GM12878 (cell line): ENCODE results near the gene NR2C2AP. TPM values are rescaled to one million over a fixed set of nuclear protein-coding genes. Genes with fewer than 3 reads are reported as not detected.

Source experiments
- ATAC-seq: fragments of 200-7000 bp; cut with Tn5 transposase; 3 replicates; pipeline ENCODE4 v1.9.1; 2020; ENCODE audit warnings: mild to moderate bottlenecking, moderate library complexity
- BruUV-seq: library from RNA; stranded (reverse); fragments of 400-500 nt; replicated peaks from 2 replicates; lab custom pipeline; 2021; lab: Mats Ljungman, UMichigan
- CTCF ChIA-PET: fragments of 300-600 bp; sonication (Branson Sonifier 250); formaldehyde crosslinking; extraction: SDS; loops from one replicate; lab custom pipeline; 2021; ENCODE audit warnings: inconsistent platforms; lab: Yijun Ruan, JAX
- POLR2A ChIA-PET: fragments of 350-600 bp; formaldehyde crosslinking; extraction: SDS; loops from one replicate; lab custom pipeline; 2021; ENCODE audit warnings: inconsistent platforms; lab: Charles Lee
- RAD21 ChIA-PET: fragments of 300-600 bp; sonication (Branson Sonifier 250); formaldehyde crosslinking; loops from one replicate; lab custom pipeline; 2023; ENCODE audit warnings: antibody characterized with exemption; ENCODE audit not compliant: unreplicated experiment; lab: Charles Lee
- SMC1A ChIA-PET: fragments of 300-600 bp; sonication (Branson Sonifier 250); formaldehyde crosslinking; loops from one replicate; lab custom pipeline; 2023; ENCODE audit not compliant: unreplicated experiment, uncharacterized antibody; lab: Charles Lee
- DNase-seq: peaks from one replicate; pipeline ENCODE4 v3.0.0-alpha.2; 2011; ENCODE audit warnings: low read depth, low spot score
- FAIRE-seq: peaks from 3 replicates; lab custom pipeline; 2011; peaks lifted over from hg19 to GRCh38; lab: Jason Lieb, UNC
- H2AFZ ChIP-seq: 2 replicates; pipeline ENCODE4 v1.6.0; 2011; ENCODE audit warnings: low read depth, low read length, control low read depth; ENCODE audit not compliant: control insufficient read depth
- H3K27ac ChIP-seq: 2 replicates; pipeline ENCODE4 v1.5.1; 2011; ENCODE audit warnings: control low read depth; ENCODE audit not compliant: control insufficient read depth, insufficient read depth
- H3K27me3 ChIP-seq, 2 experiments: replicated peaks in 1 of 2; 2 replicates each; pipeline versions ENCODE4 v1.6.0 to v1.6.1; 2011; ENCODE audit warnings: low read length in 1 of 2; ENCODE audit not compliant: control insufficient read depth in 2 of 2, insufficient read depth in 2 of 2
- H3K36me3 ChIP-seq, 2 experiments: 2 replicates each; pipeline ENCODE4 v1.5.1; 2011; ENCODE audit warnings: low read length in 1 of 2; ENCODE audit not compliant: control insufficient read depth in 2 of 2, insufficient read depth in 2 of 2
- H3K4me1 ChIP-seq: 2 replicates; pipeline ENCODE4 v1.6.1; 2011; ENCODE audit warnings: mild to moderate bottlenecking, low read length, moderate library complexity, mixed read lengths; ENCODE audit not compliant: control insufficient read depth, insufficient read depth
- H3K4me2 ChIP-seq: 2 replicates; pipeline ENCODE4 v1.6.0; 2011; ENCODE audit warnings: control low read depth; ENCODE audit not compliant: control insufficient read depth, insufficient read depth
- H3K4me3 ChIP-seq: fragments of 200-600 bp; sonication (generic); 2 replicates; pipeline ENCODE4 v1.5.1; 2016
- H3K79me2 ChIP-seq: 2 replicates; pipeline ENCODE4 v1.6.0; 2011; ENCODE audit warnings: low read length; ENCODE audit not compliant: control insufficient read depth, insufficient read depth
- H3K9ac ChIP-seq: 2 replicates; pipeline ENCODE4 v1.8.0; 2011; ENCODE audit warnings: low read length, control low read depth, mixed read lengths; ENCODE audit not compliant: control insufficient read depth, insufficient read depth
- H3K9me3 ChIP-seq: replicated peaks from 3 replicates; pipeline ENCODE4 v1.5.1; 2011; ENCODE audit warnings: mild to moderate bottlenecking, low read length; ENCODE audit not compliant: control insufficient read depth, insufficient read depth
- H4K20me1 ChIP-seq: 2 replicates; pipeline ENCODE4 v1.6.0; 2011; ENCODE audit not compliant: control insufficient read depth, insufficient read depth
- ASH2L ChIP-seq: fragments of 300-600, 200-600 bp; sonication (generic); IDR thresholded peaks from 2 replicates; pipeline ENCODE4 v1.6.1; 2017; ENCODE audit warnings: low read depth, mild to moderate bottlenecking, borderline replicate concordance
- CHD4 ChIP-seq: fragments of 200-600 bp; sonication (generic); IDR thresholded peaks from 2 replicates; pipeline ENCODE4 v1.6.1; 2016; ENCODE audit warnings: mild to moderate bottlenecking
- CREB1 ChIP-seq: IDR thresholded peaks from 2 replicates; pipeline ENCODE4 v1.6.1; 2012; ENCODE audit warnings: low read depth, mild to moderate bottlenecking, inconsistent platforms
- FOXK2 ChIP-seq: fragments of 450-650 bp; IDR thresholded peaks from 2 replicates; pipeline ENCODE4 v1.6.1; 2017; ENCODE audit warnings: mild to moderate bottlenecking, moderate library complexity
- IRF4 ChIP-seq: IDR thresholded peaks from 2 replicates; pipeline ENCODE4 v1.6.1; 2011; ENCODE audit warnings: low read depth, low read length
- PAX5 ChIP-seq: IDR thresholded peaks from 2 replicates; pipeline ENCODE4 v1.6.1; 2011; ENCODE audit warnings: low read depth, low read length, borderline replicate concordance
- RAD51 ChIP-seq: fragments of 450-650 bp; IDR thresholded peaks from 2 replicates; pipeline ENCODE4 v1.6.1; 2016; ENCODE audit warnings: moderate library complexity, mild to moderate bottlenecking, inconsistent platforms
- SPI1 ChIP-seq: IDR thresholded peaks from 2 replicates; pipeline ENCODE4 v1.6.1; 2011; ENCODE audit warnings: low read depth, mild to moderate bottlenecking, low read length, moderate library complexity, borderline replicate concordance; ENCODE audit not compliant: insufficient read depth
- SREBF1 ChIP-seq: IDR thresholded peaks from 2 replicates; pipeline ENCODE4 v1.6.1; 2012; ENCODE audit warnings: mild to moderate bottlenecking, low read length
- YBX1 ChIP-seq: fragments of 450-650 bp; IDR thresholded peaks from 2 replicates; pipeline ENCODE4 v1.6.1; 2016; ENCODE audit warnings: antibody characterized with exemption
- ZNF24 ChIP-seq: fragments of 450-650 bp; IDR thresholded peaks from 2 replicates; pipeline ENCODE4 v1.6.1; 2017; ENCODE audit warnings: antibody characterized with exemption, mild to moderate bottlenecking
- WGBS: methylation state at CpG from one replicate; pipeline ENCODE4 v1.1.6; 2016; ENCODE audit warnings: low lambda C conversion rate; ENCODE audit not compliant: insufficient replicate concordance, insufficient coverage; ENCODE audit errors: missing lambda C conversion rate; 5-methylcytosine and 5-hydroxymethylcytosine counted together
- in situ Hi-C: fragments of 300-500 bp; cut with MboI; formaldehyde crosslinking; loops from 9 replicates; pipeline ENCODE4 v1.14.3; 2018; ENCODE audit warnings: mixed read lengths
- intact Hi-C: fragments of 100-400 bp; cut with micrococcal nuclease; formaldehyde crosslinking; loops from one replicate; pipeline ENCODE4 v1.14.2; 2022; ENCODE audit not compliant: unreplicated experiment
- polyA plus RNA-seq, 11 experiments: library from polyadenylated mRNA; depleted of rRNA in 4 of 11; unstranded in 6 of 11; stranded (reverse) in 5 of 11; fragments of >200 nt; fragmentation: Nextera tagmentation in 4 of 11; fragmentation: Illumina TruSeq in 1 of 11; extraction: Ambion mirVana in 4 of 11; extraction: Trizol in 1 of 11; gene quantifications; 1 replicate in 1 of 11; 2 replicates in 10 of 11; pipeline versions ENCODE4 v1.2.1 to v1.2.3, GENCODE V29; 2011 to 2016; ENCODE audit warnings: inconsistent platforms in 2 of 11, missing spikeins in 2 of 11, low read depth in 1 of 11
- total RNA-seq, 4 experiments: library from RNA; depleted of rRNA in 3 of 4; stranded (reverse); fragments of >200 nt in 3 of 4; fragmentation: Illumina TruSeq in 1 of 4; extraction: Trizol in 1 of 4; gene quantifications; 2 replicates each; pipeline versions ENCODE4 v1.2.1 to v1.2.3, GENCODE V29; 2013 to 2021
- TF ChIP-seq, protein P1 (sequence below): fragments of 450-650 bp; IDR thresholded peaks from 2 replicates; pipeline ENCODE4 v1.6.1; 2016; ENCODE audit warnings: mild to moderate bottlenecking
- TF ChIP-seq, protein P2 (sequence below): IDR thresholded peaks from 2 replicates; pipeline ENCODE4 v1.6.1; 2012; ENCODE audit warnings: low read length, inconsistent platforms
- TF ChIP-seq, protein P3 (sequence below): IDR thresholded peaks from 2 replicates; pipeline ENCODE4 v1.6.1; 2012; ENCODE audit warnings: low read depth, low read length, improper control_type of control experiment
- TF ChIP-seq, protein P4 (sequence below): fragments of 450-650 bp; IDR thresholded peaks from 2 replicates; pipeline ENCODE4 v1.6.1; 2016; ENCODE audit warnings: mild to moderate bottlenecking, moderate library complexity, borderline replicate concordance

Gene NR2C2AP
- total and polyA plus RNA-seq, 10 of the 15 experiments (the other 5 are each of a cell fraction or from before 2014, with no cell fraction given): 21.5 to 44.8 (median 28.1) TPM

DNA sequence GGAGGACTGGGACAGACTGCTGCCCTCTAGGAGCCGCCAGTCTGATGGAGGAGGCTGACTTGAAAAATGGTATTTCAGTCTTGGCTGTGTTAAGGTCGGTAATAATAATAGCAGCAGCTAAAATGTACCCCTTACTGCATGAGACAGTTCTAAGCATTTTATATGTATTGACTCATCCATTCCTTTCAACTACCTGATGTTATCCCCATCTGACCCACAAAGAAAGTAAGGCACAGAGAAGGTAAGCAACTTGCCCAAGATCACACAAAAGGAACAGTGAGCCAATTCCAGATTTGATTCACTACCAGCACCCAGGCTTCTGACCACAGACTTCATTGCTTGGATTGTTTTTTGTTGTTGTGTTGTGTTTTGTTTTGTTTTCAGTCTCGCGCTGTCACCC lies 12.6 kb upstream of the NR2C2AP start:
- Histone ChIP-seq H2AFZ (no peak overlapping the region), H3K36me3 (no peaks in the 10 kb centered on the region), H3K4me3 (no peak overlapping the region), H3K27ac (no peak overlapping the region), H3K9ac (no peak overlapping the region), H4K20me1 (no peaks in the 10 kb centered on the region), H3K4me1 (peaks cover 10% of the 10 kb centered on the region; the same call in 1 of the 2 replicates), H3K79me2 (no peaks in the 10 kb centered on the region), H3K4me2 (no peak overlapping the region), H3K27me3 (peaks cover 0 to 2% of the 10 kb centered on the region in 2 experiments; a peak in 1 of 4 replicates), H3K9me3 (0 out of 3 replicates have a peak, but pooled peaks cover 2% of the 10 kb centered on the region)
- no TSS peak for BruUV-seq
- CTCF ChIA-PET: no interaction called here
- RAD21 ChIA-PET: interaction anchor here (1.6 kb wide), 1 partner anchor 13 kb away, joined by 4 read pairs; the partner anchor contains the start of gene NR2C2AP
- DNase-seq (no peak), FAIRE-seq (no peak), ATAC-seq (no peak)
- 55% methylated on average over 4 of the region's 4 CpGs for WGBS
- intact Hi-C loops: no loop called here
- POLR2A ChIA-PET: no interaction called here
- in situ Hi-C loops: no loop called here
- SMC1A ChIA-PET: no interaction called here
- TF ChIP-seq RAD51 (no peak), YBX1 (no peak), PAX5 (no peak), CHD4 (no peak), FOXK2 (no peak), CREB1 (no peak), IRF4 (no peak), SREBF1 (no peak), ZNF24 (no peak), ASH2L (no peak), SPI1 (no peak)
- TF ChIP-seq, protein P1, sequence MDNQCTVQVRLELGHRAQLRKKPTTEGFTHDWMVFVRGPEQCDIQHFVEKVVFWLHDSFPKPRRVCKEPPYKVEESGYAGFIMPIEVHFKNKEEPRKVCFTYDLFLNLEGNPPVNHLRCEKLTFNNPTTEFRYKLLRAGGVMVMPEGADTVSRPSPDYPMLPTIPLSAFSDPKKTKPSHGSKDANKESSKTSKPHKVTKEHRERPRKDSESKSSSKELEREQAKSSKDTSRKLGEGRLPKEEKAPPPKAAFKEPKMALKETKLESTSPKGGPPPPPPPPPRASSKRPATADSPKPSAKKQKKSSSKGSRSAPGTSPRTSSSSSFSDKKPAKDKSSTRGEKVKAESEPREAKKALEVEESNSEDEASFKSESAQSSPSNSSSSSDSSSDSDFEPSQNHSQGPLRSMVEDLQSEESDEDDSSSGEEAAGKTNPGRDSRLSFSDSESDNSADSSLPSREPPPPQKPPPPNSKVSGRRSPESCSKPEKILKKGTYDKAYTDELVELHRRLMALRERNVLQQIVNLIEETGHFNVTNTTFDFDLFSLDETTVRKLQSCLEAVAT: no peak
- TF ChIP-seq, protein P2, sequence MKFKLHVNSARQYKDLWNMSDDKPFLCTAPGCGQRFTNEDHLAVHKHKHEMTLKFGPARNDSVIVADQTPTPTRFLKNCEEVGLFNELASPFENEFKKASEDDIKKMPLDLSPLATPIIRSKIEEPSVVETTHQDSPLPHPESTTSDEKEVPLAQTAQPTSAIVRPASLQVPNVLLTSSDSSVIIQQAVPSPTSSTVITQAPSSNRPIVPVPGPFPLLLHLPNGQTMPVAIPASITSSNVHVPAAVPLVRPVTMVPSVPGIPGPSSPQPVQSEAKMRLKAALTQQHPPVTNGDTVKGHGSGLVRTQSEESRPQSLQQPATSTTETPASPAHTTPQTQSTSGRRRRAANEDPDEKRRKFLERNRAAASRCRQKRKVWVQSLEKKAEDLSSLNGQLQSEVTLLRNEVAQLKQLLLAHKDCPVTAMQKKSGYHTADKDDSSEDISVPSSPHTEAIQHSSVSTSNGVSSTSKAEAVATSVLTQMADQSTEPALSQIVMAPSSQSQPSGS: no peak
- TF ChIP-seq, protein P3, sequence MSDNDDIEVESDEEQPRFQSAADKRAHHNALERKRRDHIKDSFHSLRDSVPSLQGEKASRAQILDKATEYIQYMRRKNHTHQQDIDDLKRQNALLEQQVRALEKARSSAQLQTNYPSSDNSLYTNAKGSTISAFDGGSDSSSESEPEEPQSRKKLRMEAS: no peak
- TF ChIP-seq, protein P4, sequence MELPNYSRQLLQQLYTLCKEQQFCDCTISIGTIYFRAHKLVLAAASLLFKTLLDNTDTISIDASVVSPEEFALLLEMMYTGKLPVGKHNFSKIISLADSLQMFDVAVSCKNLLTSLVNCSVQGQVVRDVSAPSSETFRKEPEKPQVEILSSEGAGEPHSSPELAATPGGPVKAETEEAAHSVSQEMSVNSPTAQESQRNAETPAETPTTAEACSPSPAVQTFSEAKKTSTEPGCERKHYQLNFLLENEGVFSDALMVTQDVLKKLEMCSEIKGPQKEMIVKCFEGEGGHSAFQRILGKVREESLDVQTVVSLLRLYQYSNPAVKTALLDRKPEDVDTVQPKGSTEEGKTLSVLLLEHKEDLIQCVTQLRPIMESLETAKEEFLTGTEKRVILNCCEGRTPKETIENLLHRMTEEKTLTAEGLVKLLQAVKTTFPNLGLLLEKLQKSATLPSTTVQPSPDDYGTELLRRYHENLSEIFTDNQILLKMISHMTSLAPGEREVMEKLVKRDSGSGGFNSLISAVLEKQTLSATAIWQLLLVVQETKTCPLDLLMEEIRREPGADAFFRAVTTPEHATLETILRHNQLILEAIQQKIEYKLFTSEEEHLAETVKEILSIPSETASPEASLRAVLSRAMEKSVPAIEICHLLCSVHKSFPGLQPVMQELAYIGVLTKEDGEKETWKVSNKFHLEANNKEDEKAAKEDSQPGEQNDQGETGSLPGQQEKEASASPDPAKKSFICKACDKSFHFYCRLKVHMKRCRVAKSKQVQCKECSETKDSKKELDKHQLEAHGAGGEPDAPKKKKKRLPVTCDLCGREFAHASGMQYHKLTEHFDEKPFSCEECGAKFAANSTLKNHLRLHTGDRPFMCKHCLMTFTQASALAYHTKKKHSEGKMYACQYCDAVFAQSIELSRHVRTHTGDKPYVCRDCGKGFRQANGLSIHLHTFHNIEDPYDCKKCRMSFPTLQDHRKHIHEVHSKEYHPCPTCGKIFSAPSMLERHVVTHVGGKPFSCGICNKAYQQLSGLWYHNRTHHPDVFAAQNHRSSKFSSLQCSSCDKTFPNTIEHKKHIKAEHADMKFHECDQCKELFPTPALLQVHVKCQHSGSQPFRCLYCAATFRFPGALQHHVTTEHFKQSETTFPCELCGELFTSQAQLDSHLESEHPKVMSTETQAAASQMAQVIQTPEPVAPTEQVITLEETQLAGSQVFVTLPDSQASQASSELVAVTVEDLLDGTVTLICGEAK: no peak
